Lung (tissue), 12 donors: Measurements from ENCODE around the gene FRAS1. TPM values are rescaled to one million over a fixed set of nuclear protein-coding genes. Genes with fewer than 3 reads are reported as not detected.

Source experiments
- ATAC-seq: fragments of 200-7000 bp; cut with Tn5 transposase; one replicate; pipeline ENCODE4 v1.9.1; 2020; ENCODE audit warnings: moderate number of reproducible peaks; ENCODE audit not compliant: insufficient read depth, low FRiP score
- DNase-seq, 3 donors: peaks; one replicate each; pipeline ENCODE4 v3.0.0-alpha.2; 2013 to 2017
- H3K27ac ChIP-seq, 2 donors: one replicate each; pipeline ENCODE4 v1.5.1; 2013; ENCODE audit warnings: mild to moderate bottlenecking in 2 of 2, moderate library complexity in 2 of 2, control low read depth in 1 of 2, inconsistent platforms in 1 of 2, low read depth in 1 of 2, low read length in 1 of 2
- H3K27me3 ChIP-seq, 3 donors: one replicate each; pipeline ENCODE4 v1.5.1; 2013; ENCODE audit warnings: low read length in 2 of 3; ENCODE audit not compliant: control insufficient read depth in 3 of 3, insufficient read depth in 3 of 3
- H3K36me3 ChIP-seq, 4 donors: one replicate each; pipeline ENCODE4 v1.5.1; 2013; ENCODE audit warnings: low read length in 4 of 4, mild to moderate bottlenecking in 1 of 4, moderate library complexity in 1 of 4; ENCODE audit not compliant: control insufficient read depth in 4 of 4, insufficient read depth in 4 of 4
- H3K4me1 ChIP-seq, 5 donors: one replicate each; pipeline ENCODE4 v1.5.1; 2013; ENCODE audit warnings: low read length in 5 of 5, mild to moderate bottlenecking in 2 of 5, moderate library complexity in 1 of 5; ENCODE audit not compliant: control insufficient read depth in 5 of 5, insufficient read depth in 5 of 5
- H3K4me3 ChIP-seq: one replicate; pipeline ENCODE4 v1.5.1; 2013; ENCODE audit warnings: mild to moderate bottlenecking, control low read depth, moderate library complexity
- H3K9ac ChIP-seq, 2 donors: one replicate each; pipeline ENCODE4 v1.5.1; 2013; ENCODE audit warnings: low read length in 2 of 2, control low read depth in 1 of 2; ENCODE audit not compliant: insufficient read depth in 1 of 2
- H3K9me3 ChIP-seq, 4 donors: one replicate each; pipeline ENCODE4 v1.5.1; 2013; ENCODE audit warnings: low read length in 3 of 4, mild to moderate bottlenecking in 1 of 4, moderate library complexity in 1 of 4; ENCODE audit not compliant: control insufficient read depth in 4 of 4, insufficient read depth in 3 of 4
- CTCF ChIP-seq: IDR thresholded peaks from 2 replicates; pipeline ENCODE4 v1.5.1; 2012; ENCODE audit warnings: mild to moderate bottlenecking; ENCODE audit errors: control extremely low read depth, extremely low read depth
- WGBS, 2 donors: extraction: QIAGEN DNeasy Blood & Tissue Kit; methylation state at CpG; one replicate each; pipeline ENCODE4 v1.1.7; 2013; 5-methylcytosine and 5-hydroxymethylcytosine counted together
- polyA plus RNA-seq, 2 donors: library from polyadenylated mRNA; stranded (reverse); fragments of 200-250 nt; gene quantifications; one replicate each; pipeline ENCODE4 v1.2.1, GENCODE V29; 2013
- total RNA-seq, 2 donors: library from RNA; depleted of rRNA in 1 of 2; stranded (reverse); fragments of >200 nt in 1 of 2; gene quantifications; one replicate each; pipeline ENCODE4 v1.2.1, GENCODE V29; 2014 to 2021
- donor health status: control.
- donor health status: control.
- donor health status: Bipolar disorder and iron deficiency.
- donor health status: healthy.
- donor health status: DM: yes; HTN: yes; CAD: no.

FRAS1 gene
- total and polyA plus RNA-seq, 4 donors = 0.45 to 53.8 (median 6.9) TPM

- H3K9ac ChIP-seq = no peak overlapping the region
- H3K9me3 ChIP-seq = no peaks in the 10 kb centered on the region
- TF ChIP-seq CTCF = no peak
- peaks cover 0 to 4% (median 0%) of the 10 kb centered on the region in 4 donors for H3K36me3 ChIP-seq
- no peak for DNase-seq
- no peak overlapping the region for H3K27ac ChIP-seq
- WGBS, 2 donors = 89 to 94% methylated on average over 4 of the region's 4 CpGs
- no peak overlapping the region for H3K4me3 ChIP-seq
- no peak for ATAC-seq
- H3K4me1 ChIP-seq = no peaks in the 10 kb centered on the region
- H3K27me3 ChIP-seq = no peaks in the 10 kb centered on the region
Observed at GRCh38 chr4:78396613-78397291, 339.6 kb downstream of the FRAS1 start.

- Histone ChIP-seq H3K9ac (no peak overlapping the region), H3K27ac (no peak overlapping the region), H3K36me3 (peaks cover 0 to 4% (median 0%) of the 10 kb centered on the region in 4 donors), H3K27me3 (no peaks in the 10 kb centered on the region), H3K4me3 (no peak overlapping the region), H3K4me1 (no peaks in the 10 kb centered on the region), H3K9me3 (no peaks in the 10 kb centered on the region)
- TF ChIP-seq CTCF = no peak
- ATAC-seq = no peak
- 90 to 100% methylated on average over 2 of the region's 2 CpGs for WGBS, 2 donors
- no peak for DNase-seq
Observed at GRCh38 chr4:78397292-78397630, 340.1 kb downstream of the FRAS1 start.

- peaks cover 0 to 8% (median 0%) of the 10 kb centered on the region in 4 donors for H3K36me3 ChIP-seq
- 95 to 97% methylated on average over 5 of the region's 5 CpGs for WGBS, 2 donors
- H3K27ac ChIP-seq = no peak overlapping the region
- no peak for TF ChIP-seq CTCF
- ATAC-seq = no peak
- no peaks in the 10 kb centered on the region for H3K27me3 ChIP-seq
- H3K9me3 ChIP-seq = no peaks in the 10 kb centered on the region
- no peak for DNase-seq
- H3K4me1 ChIP-seq = peaks cover 3 to 12% (median 7%) of the 10 kb centered on the region in 5 donors
- H3K9ac ChIP-seq = no peak overlapping the region
- no peak overlapping the region for H3K4me3 ChIP-seq
Observed at GRCh38 chr4:78409612-78410202, 352.6 kb downstream of the FRAS1 start.
